Ovary (tissue), 9 donors: ENCODE data around the gene DMPK. TPM values are rescaled to one million over a fixed set of nuclear protein-coding genes. Genes with fewer than 3 reads are reported as not detected.

Experiments used
- DNase-seq, 5 donors: peaks; one replicate each; pipeline ENCODE4 v3.0.0-alpha.2; 2019 to 2020
- H3K27ac ChIP-seq, 2 donors: fragments of 200-600 bp; one replicate each; pipeline versions ENCODE4 v1.5.1 to v1.8.0; 2019 to 2022
- H3K27me3 ChIP-seq: fragments of 200-600 bp; one replicate; pipeline ENCODE4 v1.8.0; 2022
- H3K36me3 ChIP-seq: fragments of 200-600 bp; sonication (generic); one replicate; pipeline ENCODE4 v1.5.1; 2019
- H3K4me1 ChIP-seq: one replicate; pipeline ENCODE4 v1.8.1; 2013; ENCODE audit warnings: mild to moderate bottlenecking, moderate library complexity; ENCODE audit not compliant: insufficient read depth
- H3K4me3 ChIP-seq: fragments of 200-600 bp; sonication (generic); one replicate; pipeline ENCODE4 v1.5.1; 2017
- H3K9me3 ChIP-seq, 2 donors: fragments of 200-600 bp in 1 of 2; sonication (generic) in 1 of 2; one replicate each; pipeline versions ENCODE4 v1.5.1 to v1.8.1; 2013 to 2019; ENCODE audit warnings: mild to moderate bottlenecking in 1 of 2, moderate library complexity in 1 of 2
- CTCF ChIP-seq, 3 donors: fragments of 450-650 bp in 2 of 3; fragments of 200-600 bp in 1 of 3; IDR thresholded peaks; one replicate each; pipeline versions ENCODE4 v1.5.1 to v1.8.0; 2016 to 2022; ENCODE audit warnings: antibody characterized with exemption in 3 of 3, mild to moderate bottlenecking in 1 of 3
- EP300 ChIP-seq: sonication (generic); formaldehyde crosslinking; IDR thresholded peaks from one replicate; pipeline ENCODE4 v1.6.1; 2017; ENCODE audit warnings: antibody characterized with exemption
- POLR2A ChIP-seq: fragments of 450-650 bp; IDR thresholded peaks from one replicate; pipeline ENCODE4 v1.6.1; 2017; ENCODE audit warnings: antibody characterized with exemption, mild to moderate bottlenecking, moderate library complexity
- WGBS, 3 donors: extraction: QIAGEN DNeasy Blood & Tissue Kit in 1 of 3; methylation state at CpG; one replicate each; pipeline versions ENCODE4 v1.1.5 to v1.1.7; 2013 to 2017; 5-methylcytosine and 5-hydroxymethylcytosine counted together
- intact Hi-C, 4 donors: fragments of 100-400 bp; cut with DNase I; formaldehyde crosslinking; loops; one replicate each; pipeline versions ENCODE4 v1.11.0 to v1.15.1; 2022 to 2023
- polyA plus RNA-seq, 2 donors: library from polyadenylated mRNA; stranded (reverse); fragments of 200-250 nt in 1 of 2; fragments of 350-450 nt in 1 of 2; fragmentation: Illumina TruSeq in 1 of 2; extraction: RNeasy Lipid Tissue Mini Kit (QIAGEN cat#74804) in 1 of 2; gene quantifications; one replicate each; pipeline ENCODE4 v1.2.3, GENCODE V29; 2013 to 2014
- total RNA-seq, 7 donors: library from RNA; depleted of rRNA in 2 of 7; stranded (reverse); fragments of >200 nt in 2 of 7; fragmentation: NEBNext Ultra II Directional in 3 of 7; extraction: Animal tissue kit (Norgen Biotek cat#: 25700) in 3 of 7; gene quantifications; one replicate each; pipeline versions ENCODE4 v1.1.0 to v1.2.4, GENCODE V29; 2016 to 2023
- donor health status: DM: no; HTN: no; CAD: no; lungs with moderate emphysema.
- donor health status: DM: no; HTN: no; CAD: no.
- donor health status: Bipolar disorder and iron deficiency.
- donor health status: DM: yes; HTN: yes; CAD: no.
- donor health status: DM: no; HTN: no; CAD: no.
- donor health status: DM: yes; HTN: yes; CAD: no.

The DMPK gene
- total and polyA plus RNA-seq, 9 donors: 21.0 to 105 (median 56.7) TPM

DNA sequence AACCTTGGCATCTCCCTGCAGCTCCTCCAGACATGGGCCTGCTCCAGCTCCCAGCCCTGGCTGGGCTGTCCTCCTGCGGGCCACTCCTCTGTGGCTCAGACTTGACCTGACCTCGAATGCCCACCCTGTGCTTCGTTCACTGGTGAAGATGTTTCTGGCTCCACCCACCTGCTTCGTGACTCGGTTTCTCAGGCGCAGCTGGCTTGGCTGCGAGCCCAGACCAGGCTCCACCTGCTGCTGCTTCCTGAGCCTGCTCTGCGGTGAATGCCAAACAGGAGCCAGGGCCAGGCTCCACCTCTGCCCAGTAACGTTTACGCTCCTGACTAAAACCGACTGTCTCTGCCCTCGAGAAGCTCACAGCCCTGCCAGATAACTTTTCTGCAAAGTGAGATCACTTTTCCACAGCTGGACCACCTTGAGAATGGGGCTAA, 41.8 kb upstream of the DMPK start:
- DNase-seq: no peak
- WGBS, 3 donors: 39 to 51% (median 41%) methylated on average over 12 of the region's 12 CpGs
- H3K9me3 ChIP-seq: no peaks in the 10 kb centered on the region
- H3K4me1 ChIP-seq: no peaks in the 10 kb centered on the region
- intact Hi-C loops: no loop called here
- no peaks in the 10 kb centered on the region for H3K36me3 ChIP-seq
- H3K27me3 ChIP-seq: no peaks in the 10 kb centered on the region
- TF ChIP-seq CTCF (IDR thresholded peaks at IDR 0.05) (no peak), POLR2A (no peak), EP300 (no peak)
- H3K27ac ChIP-seq: no peak overlapping the region
- H3K4me3 ChIP-seq: no peak overlapping the region

- 93 to 97% (median 93%) methylated on average over 12 of the region's 12 CpGs for WGBS, 3 donors
- no peaks in the 10 kb centered on the region for H3K4me1 ChIP-seq
- intact Hi-C loops: no loop called here
- no peaks in the 10 kb centered on the region for H3K36me3 ChIP-seq
- no peak for DNase-seq
- H3K4me3 ChIP-seq: no peak overlapping the region
- H3K27me3 ChIP-seq: no peaks in the 10 kb centered on the region
- H3K27ac ChIP-seq: no peak overlapping the region
- H3K9me3 ChIP-seq: no peaks in the 10 kb centered on the region
- TF ChIP-seq CTCF (IDR thresholded peaks at IDR 0.05) (no peak), POLR2A (no peak), EP300 (no peak)
These were observed 40.9 kb upstream of the DMPK start for GRCh38 chr19:45823182-45823581.

DNA sequence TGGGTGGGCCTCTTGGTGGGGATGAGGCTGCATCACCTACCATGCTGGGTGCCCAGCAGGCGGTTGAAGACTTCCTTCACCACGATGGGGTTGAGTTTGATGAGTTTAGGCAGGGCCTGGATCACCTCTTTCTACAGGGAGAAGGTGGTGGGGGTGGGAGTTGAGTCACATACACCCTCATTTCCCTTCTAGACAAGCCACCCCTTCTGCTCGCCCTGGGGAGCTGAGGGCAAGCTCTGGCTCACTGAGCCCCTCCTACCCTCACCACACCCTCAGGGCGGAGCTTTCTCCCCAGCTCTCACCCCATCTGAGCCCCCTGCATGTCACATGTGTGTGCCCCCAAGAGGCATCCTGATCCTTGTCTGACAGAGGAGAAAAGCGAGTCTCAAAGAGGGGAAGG, 40.4 kb upstream of the DMPK start:
- Histone ChIP-seq H3K27me3 (no peaks in the 10 kb centered on the region), H3K4me3 (no peak overlapping the region), H3K9me3 (no peaks in the 10 kb centered on the region), H3K36me3 (no peaks in the 10 kb centered on the region), H3K4me1 (no peaks in the 10 kb centered on the region), H3K27ac (no peak overlapping the region)
- DNase-seq: no peak
- 94 to 98% (median 95%) methylated on average over 5 of the region's 5 CpGs for WGBS, 3 donors
- no peak for TF ChIP-seq EP300
- intact Hi-C loops: no loop called here

- WGBS, 3 donors: 67 to 91% (median 74%) methylated on average over 10 of the region's 10 CpGs
- Histone ChIP-seq H3K36me3 (no peaks in the 10 kb centered on the region), H3K4me3 (no peak overlapping the region), H3K27ac (no peak overlapping the region), H3K4me1 (peaks cover 2% of the 10 kb centered on the region), H3K27me3 (no peaks in the 10 kb centered on the region), H3K9me3 (no peaks in the 10 kb centered on the region)
- TF ChIP-seq POLR2A: no peak
- TF ChIP-seq CTCF (IDR thresholded peaks at IDR 0.05): no peak
- no peak for TF ChIP-seq EP300
- no peak for DNase-seq
- intact Hi-C loops: no loop called here
These were observed 39.3 kb upstream of the DMPK start for GRCh38 chr19:45821570-45821969.

GRCh38 chr19:45821103-45821521, 38.8 kb upstream of the DMPK start:
- Histone ChIP-seq H3K36me3 (no peaks in the 10 kb centered on the region), H3K27me3 (no peaks in the 10 kb centered on the region), H3K4me1 (peaks cover 2% of the 10 kb centered on the region), H3K9me3 (no peaks in the 10 kb centered on the region), H3K4me3 (no peak overlapping the region), H3K27ac (no peak overlapping the region)
- TF ChIP-seq POLR2A (no peak), CTCF (IDR thresholded peaks at IDR 0.05) (no peak), EP300 (no peak)
- 77 to 84% (median 79%) methylated on average over 8 of the region's 8 CpGs for WGBS, 3 donors
- no peak for DNase-seq
- intact Hi-C loops: no loop called here
